HEK293 (cell line): ENCODE results near the gene TAGLN.

Experiments used
- CTCF ChIA-PET: fragments of 350-600 bp; formaldehyde crosslinking; extraction: SDS; loops from one replicate; lab custom pipeline; 2021; ENCODE audit warnings: antibody characterized with exemption; lab: Yijun Ruan, JAX
- POLR2A ChIA-PET: fragments of 300-600 bp; formaldehyde crosslinking; extraction: SDS; loops from one replicate; lab custom pipeline; 2020; ENCODE audit warnings: antibody characterized with exemption, inconsistent platforms; lab: Yijun Ruan, JAX
- H3K27ac ChIP-seq: fragments of 200-500 bp; sonication (Bioruptor generic); 2 replicates; pipeline ENCODE4 v1.5.1; 2014; ENCODE audit warnings: low read depth, low read length, control low read depth, inconsistent platforms; ENCODE audit errors: extremely low read depth
- H3K36me3 ChIP-seq, 2 experiments: fragments of 200-500 bp in 1 of 2; sonication (Bioruptor generic) in 1 of 2; 1 replicate in 1 of 2; 2 replicates in 1 of 2; pipeline ENCODE4 v1.5.1; 2014 to 2017; ENCODE audit warnings: inconsistent platforms in 2 of 2, low read length in 2 of 2; ENCODE audit not compliant: control insufficient read depth in 2 of 2, insufficient read depth in 1 of 2
- H3K4me1 ChIP-seq: fragments of 200-500 bp; sonication (Bioruptor generic); 2 replicates; pipeline ENCODE4 v1.5.1; 2014; ENCODE audit warnings: mild to moderate bottlenecking, low read length, inconsistent platforms; ENCODE audit not compliant: control insufficient read depth, insufficient read depth
- H3K4me3 ChIP-seq: 2 replicates; pipeline ENCODE4 v1.5.1; 2011; ENCODE audit warnings: low read depth, mild to moderate bottlenecking, control low read depth, low read length, moderate library complexity
- H3K9me3 ChIP-seq: fragments of 200-500 bp; sonication (Bioruptor generic); 2 replicates; pipeline ENCODE4 v1.5.1; 2014; ENCODE audit warnings: low read depth, low read length, inconsistent platforms; ENCODE audit not compliant: control insufficient read depth, insufficient read depth
- BCL6B ChIP-seq: fragments of 450-650 bp; formaldehyde crosslinking; IDR thresholded peaks from 2 replicates; pipeline ENCODE4 v1.5.1; 2017; ENCODE audit warnings: missing biosample characterization, missing genetic modification characterization
- CTCF ChIP-seq: fragments of 450-650 bp; formaldehyde crosslinking; IDR thresholded peaks from 2 replicates; pipeline ENCODE4 v1.5.1; 2016; ENCODE audit warnings: missing biosample characterization, missing genetic modification characterization
- ELK4 ChIP-seq: IDR thresholded peaks from 2 replicates; pipeline ENCODE4 v1.6.1; 2011; ENCODE audit warnings: mild to moderate bottlenecking, low read depth, low read length, borderline replicate concordance
- GFI1B ChIP-seq: fragments of 450-650 bp; formaldehyde crosslinking; IDR thresholded peaks from 2 replicates; pipeline ENCODE4 v1.5.1; 2016; ENCODE audit warnings: missing biosample characterization, missing genetic modification characterization
- GLI2 ChIP-seq: fragments of 450-650 bp; formaldehyde crosslinking; IDR thresholded peaks from 2 replicates; pipeline ENCODE4; 2017; ENCODE audit warnings: missing biosample characterization, missing genetic modification characterization, low read depth, borderline replicate concordance
- PRDM10 ChIP-seq: fragments of 450-650 bp; formaldehyde crosslinking; IDR thresholded peaks from 2 replicates; pipeline ENCODE4 v1.5.1; 2016; ENCODE audit warnings: missing biosample characterization, missing genetic modification characterization
- SP7 ChIP-seq: fragments of 450-650 bp; formaldehyde crosslinking; IDR thresholded peaks from 2 replicates; pipeline ENCODE4 v1.5.1; 2016; ENCODE audit warnings: missing biosample characterization, missing genetic modification characterization
- TSHZ1 ChIP-seq: fragments of 450-650 bp; formaldehyde crosslinking; IDR thresholded peaks from 2 replicates; pipeline ENCODE4 v1.5.1; 2016; ENCODE audit warnings: missing biosample characterization, missing genetic modification characterization, borderline replicate concordance
- YY2 ChIP-seq: fragments of 450-650 bp; formaldehyde crosslinking; IDR thresholded peaks from 2 replicates; pipeline ENCODE4 v1.5.1; 2016; ENCODE audit warnings: missing biosample characterization, missing genetic modification characterization
- ZNF132 ChIP-seq: fragments of 450-650 bp; formaldehyde crosslinking; IDR thresholded peaks from 2 replicates; pipeline ENCODE4 v1.5.1; 2017; ENCODE audit warnings: missing biosample characterization, missing genetic modification characterization, borderline replicate concordance
- ZNF148 ChIP-seq: fragments of 450-650 bp; formaldehyde crosslinking; IDR thresholded peaks from 2 replicates; pipeline ENCODE4 v1.5.0; 2017; ENCODE audit warnings: missing biosample characterization, missing genetic modification characterization, borderline replicate concordance
- ZNF169 ChIP-seq: fragments of 450-650 bp; formaldehyde crosslinking; IDR thresholded peaks from 2 replicates; pipeline ENCODE4 v1.5.1; 2016; ENCODE audit warnings: missing biosample characterization, missing genetic modification characterization
- ZNF174 ChIP-seq: fragments of 450-650 bp; formaldehyde crosslinking; IDR thresholded peaks from 2 replicates; pipeline ENCODE4 v1.5.0; 2017; ENCODE audit warnings: missing biosample characterization, mild to moderate bottlenecking, missing genetic modification characterization
- ZNF202 ChIP-seq: fragments of 450-650 bp; formaldehyde crosslinking; IDR thresholded peaks from 2 replicates; pipeline ENCODE4 v1.5.1; 2016; ENCODE audit warnings: missing biosample characterization, missing genetic modification characterization, borderline replicate concordance
- ZNF23 ChIP-seq: fragments of 450-650 bp; formaldehyde crosslinking; IDR thresholded peaks from 2 replicates; pipeline ENCODE4 v1.5.1; 2016; ENCODE audit warnings: missing biosample characterization, missing genetic modification characterization, borderline replicate concordance
- ZNF266 ChIP-seq: fragments of 450-650 bp; formaldehyde crosslinking; IDR thresholded peaks from 2 replicates; pipeline ENCODE4 v1.5.1; 2016; ENCODE audit warnings: missing biosample characterization, missing genetic modification characterization, low read depth
- ZNF560 ChIP-seq: fragments of 450-650 bp; formaldehyde crosslinking; IDR thresholded peaks from 2 replicates; pipeline ENCODE4 v1.5.1; 2017; ENCODE audit warnings: missing biosample characterization, missing genetic modification characterization, borderline replicate concordance
- ZNF664 ChIP-seq: fragments of 450-650 bp; formaldehyde crosslinking; IDR thresholded peaks from 2 replicates; pipeline ENCODE4 v1.5.1; 2016; ENCODE audit warnings: missing biosample characterization, missing genetic modification characterization
- ZNF777 ChIP-seq: fragments of 450-650 bp; formaldehyde crosslinking; IDR thresholded peaks from 2 replicates; pipeline ENCODE4 v1.5.1; 2017; ENCODE audit warnings: missing biosample characterization, missing genetic modification characterization, borderline replicate concordance
- ZNF837 ChIP-seq: fragments of 450-650 bp; formaldehyde crosslinking; IDR thresholded peaks from 2 replicates; pipeline ENCODE4 v1.5.1; 2016; ENCODE audit warnings: missing biosample characterization, missing genetic modification characterization
- ZSCAN5A ChIP-seq: fragments of 450-650 bp; formaldehyde crosslinking; IDR thresholded peaks from 2 replicates; pipeline ENCODE4 v1.5.1; 2016; ENCODE audit warnings: missing biosample characterization, missing genetic modification characterization

The TAGLN gene

GRCh38 chr11:117195761-117196160, 3.4 kb upstream of the TAGLN start (continued):
- TF ChIP-seq ZNF664 (tag by site-specific recombination) (no peak), GLI2 (no peak), ZNF837 (tag by site-specific recombination) (no peak), ZNF132 (tag by site-specific recombination) (no peak), ZNF777 (tag by site-specific recombination) (no peak), ZNF266 (tag by site-specific recombination) (no peak)
- TF ChIP-seq, all 188 proteins: peak for 0

GRCh38 chr11:117197006-117197405, 2.2 kb upstream of the TAGLN start:
- Histone ChIP-seq H3K27ac (no peak overlapping the region), H3K4me1 (no peaks in the 10 kb centered on the region), H3K36me3 (peaks cover 0 to 40% of the 10 kb centered on the region in 2 experiments; a peak in 1 of 3 replicates), H3K9me3 (no peaks in the 10 kb centered on the region), H3K4me3 (no peak overlapping the region)
- ChIA-PET POLR2A (no interaction called here), CTCF (interaction anchor here (0.5 to 2.4 kb wide), 6 partner anchors 19 to 710 kb away, joined by 3 to 10 read pairs (median 3); no protein-coding TSS in a partner anchor)
- no peak for TF ChIP-seq GFI1B
- TF ChIP-seq SP7 (tag by site-specific recombination) = no peak
- TF ChIP-seq ZSCAN5A (tag by site-specific recombination) = no peak
- TF ChIP-seq YY2 = no peak
- no peak for TF ChIP-seq ELK4
- TF ChIP-seq CTCF (tag by site-specific recombination) = no peak
- TF ChIP-seq TSHZ1 (tag by site-specific recombination) = no peak
- no peak for TF ChIP-seq ZNF23 (tag by site-specific recombination)
- TF ChIP-seq ZNF202 (tag by site-specific recombination) = no peak
- no peak for TF ChIP-seq ZNF174 (tag by site-specific recombination)
- no peak for TF ChIP-seq PRDM10 (tag by site-specific recombination)
- no peak for TF ChIP-seq ZNF148 (tag by site-specific recombination)
- TF ChIP-seq BCL6B = no peak
- no peak for TF ChIP-seq ZNF169
- TF ChIP-seq ZNF560 (tag by site-specific recombination) = no peak
